Measurements from ENCODE around the gene CD22.

CD22 gene

DNA sequence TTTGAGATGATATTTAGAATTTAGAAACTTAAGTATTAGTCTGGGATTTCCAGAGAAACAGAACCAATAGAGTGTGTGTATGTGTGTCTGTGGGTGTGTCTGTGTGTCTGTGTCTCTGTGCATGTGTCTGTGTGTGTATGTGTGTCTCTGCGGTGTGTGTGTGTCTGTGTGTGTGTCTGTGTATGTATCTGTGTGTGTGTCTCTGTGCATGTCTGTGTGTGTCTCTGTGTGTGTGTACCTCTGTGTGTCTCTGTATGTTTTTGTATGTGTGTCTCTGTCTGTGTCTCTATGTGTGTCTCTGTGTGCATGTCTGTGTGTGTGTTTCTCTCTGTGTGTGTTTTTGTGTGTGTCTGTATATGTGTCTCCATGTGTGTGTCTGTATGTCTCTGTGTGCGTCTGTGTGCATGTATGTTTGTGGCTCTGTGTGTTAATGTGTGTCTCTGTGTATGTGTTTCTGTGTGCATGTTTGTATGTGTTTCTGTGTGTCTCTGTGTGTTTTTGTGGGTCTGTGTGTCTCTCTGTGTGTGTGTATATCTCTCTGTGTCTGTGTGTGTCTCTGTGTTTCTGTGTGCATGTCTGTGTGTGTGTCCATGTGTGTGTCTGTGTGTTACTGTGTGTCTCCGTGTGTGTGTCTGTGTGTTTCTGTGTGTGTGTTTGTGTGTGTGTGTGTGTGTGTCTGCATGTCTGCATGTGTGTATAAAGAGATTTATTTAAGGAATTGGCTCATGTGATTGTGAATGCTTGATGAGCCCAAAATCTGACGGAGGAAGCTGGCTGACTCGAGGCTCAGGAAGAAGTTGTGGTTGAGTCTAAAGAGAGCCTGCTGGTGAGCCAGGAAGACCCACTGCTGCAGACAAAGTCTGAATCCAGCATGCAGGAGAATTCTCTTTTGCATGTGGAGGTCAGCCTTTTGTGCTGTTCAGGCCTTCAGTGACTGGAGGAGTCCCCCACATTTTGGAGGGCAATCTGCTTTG, 64.0 kb downstream of the CD22 start:
- no peak for DNase-seq

GRCh38 chr19:35395382-35396199, 66.6 kb downstream of the CD22 start:
- DNase-seq, result peak; percentile 20

DNA sequence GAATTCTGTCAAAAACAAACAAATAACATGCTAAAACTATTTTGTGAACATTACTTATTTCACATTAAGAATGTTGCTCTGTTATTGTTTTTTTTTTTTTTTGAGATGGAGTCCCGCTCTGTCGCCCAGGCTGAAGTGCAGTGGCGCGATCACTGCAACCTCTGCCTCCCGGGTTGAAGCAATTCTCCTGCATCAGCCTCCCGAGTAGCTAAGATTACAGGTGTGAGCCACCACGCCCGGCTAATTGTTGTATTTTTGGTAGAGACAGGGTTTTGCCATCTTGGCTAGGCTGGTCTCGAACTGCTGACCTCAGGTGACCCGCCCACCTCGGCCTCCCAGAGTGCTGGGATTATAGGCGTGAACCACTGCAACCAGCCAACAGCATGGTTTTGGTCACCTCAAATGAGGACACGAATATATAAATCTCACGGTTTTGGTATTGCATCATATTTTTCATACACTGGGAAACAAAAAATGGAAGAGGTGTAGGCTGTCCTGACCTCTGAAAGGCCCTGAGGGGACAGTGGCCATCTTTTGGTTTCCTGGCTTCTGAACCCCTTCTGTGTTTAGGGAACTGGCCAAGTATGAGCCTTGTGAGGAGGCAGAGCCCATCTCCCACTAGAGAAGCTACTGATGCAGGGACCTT, 67.4 kb downstream of the CD22 start:
- DNase-seq, result no peak
